Measurements from ENCODE around the gene WSB1.
A peak's percentile ranks its signal among the peaks of the same experiment; 100 is the strongest.
"Not testable (repeated sequence)": the region's sequence is repeated elsewhere in the genome, so short reads cannot be mapped to it uniquely, and the experiment has no call there.

The WSB1 gene, protein sequence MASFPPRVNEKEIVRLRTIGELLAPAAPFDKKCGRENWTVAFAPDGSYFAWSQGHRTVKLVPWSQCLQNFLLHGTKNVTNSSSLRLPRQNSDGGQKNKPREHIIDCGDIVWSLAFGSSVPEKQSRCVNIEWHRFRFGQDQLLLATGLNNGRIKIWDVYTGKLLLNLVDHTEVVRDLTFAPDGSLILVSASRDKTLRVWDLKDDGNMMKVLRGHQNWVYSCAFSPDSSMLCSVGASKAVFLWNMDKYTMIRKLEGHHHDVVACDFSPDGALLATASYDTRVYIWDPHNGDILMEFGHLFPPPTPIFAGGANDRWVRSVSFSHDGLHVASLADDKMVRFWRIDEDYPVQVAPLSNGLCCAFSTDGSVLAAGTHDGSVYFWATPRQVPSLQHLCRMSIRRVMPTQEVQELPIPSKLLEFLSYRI

DNA sequence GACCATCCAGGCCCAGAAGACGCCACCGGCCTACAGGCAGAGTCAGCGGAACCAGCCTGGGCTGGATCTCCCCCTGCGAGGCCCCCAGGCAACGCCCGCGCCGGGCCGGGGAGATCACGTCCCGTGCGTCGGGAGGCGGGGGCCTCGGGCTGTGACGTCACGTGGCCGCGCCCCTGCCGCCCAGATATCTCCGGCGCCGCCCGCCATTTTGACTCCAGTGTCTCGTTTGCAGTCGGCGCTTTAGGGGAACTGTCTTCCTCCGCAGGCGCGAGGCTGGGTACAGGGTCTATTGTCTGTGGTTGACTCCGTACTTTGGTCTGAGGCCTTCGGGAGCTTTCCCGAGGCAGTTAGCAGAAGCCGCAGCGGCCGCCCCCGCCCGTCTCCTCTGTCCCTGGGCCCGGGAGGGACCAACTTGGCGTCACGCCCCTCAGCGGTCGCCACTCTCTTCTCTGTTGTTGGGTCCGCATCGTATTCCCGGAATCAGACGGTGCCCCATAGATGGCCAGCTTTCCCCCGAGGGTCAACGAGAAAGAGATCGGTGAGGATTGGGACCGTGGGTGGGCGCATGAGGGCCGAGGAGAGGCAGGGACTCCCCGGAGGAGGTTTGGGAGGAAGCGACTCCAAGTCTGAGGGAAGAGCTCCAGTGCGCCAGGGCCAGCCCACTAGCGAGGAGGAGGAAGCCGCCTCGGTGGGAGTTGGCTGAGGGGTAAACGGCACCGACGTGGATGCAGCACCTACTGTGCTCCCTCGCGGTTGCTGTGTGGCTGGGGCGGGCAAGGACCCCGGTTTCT lies at the start of gene WSB1:
Gene WSB1 (plus strand): TSS at position 217 of the 791 bp plus-strand sequence. CDS start 282 bp downstream, at position 499.
- DNase-seq: peak; percentile 84

GRCh38 chr17:27244491-27245223 lies 49.3 kb upstream of the WSB1 start:
- DNase-seq: no peak

- peak; percentile 82 for DNase-seq
Measured at GRCh38 chr17:27245230-27245696, 48.7 kb upstream of the WSB1 start.

GRCh38 chr17:27246537-27246936 lies 47.4 kb upstream of the WSB1 start:
- DNase-seq: no peak

- peak; percentile 55 for DNase-seq
Measured at GRCh38 chr17:27247071-27247957, 46.6 kb upstream of the WSB1 start.

DNA sequence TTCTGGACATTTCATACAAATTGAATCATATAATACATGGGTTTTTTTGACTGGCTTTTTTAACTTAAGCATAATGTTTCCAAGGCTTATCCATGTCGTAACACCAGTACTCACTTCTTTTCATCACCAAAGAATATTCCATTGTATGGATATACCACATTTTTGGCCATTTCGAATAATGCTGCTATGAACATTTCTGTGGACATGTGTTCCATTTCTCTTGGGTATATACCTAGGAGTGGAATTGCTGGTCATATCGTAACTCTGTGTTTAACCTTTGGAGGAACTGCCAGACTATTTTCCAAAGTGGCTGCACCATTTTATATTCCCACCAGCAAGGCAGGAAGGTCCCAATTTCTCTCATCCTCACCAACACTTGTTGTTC lies 46.0 kb upstream of the WSB1 start:
- no peak for DNase-seq

- not testable (repeated sequence) for DNase-seq
Measured at GRCh38 chr17:27250791-27251190, 43.1 kb upstream of the WSB1 start.

GRCh38 chr17:27254802-27255201 lies 39.1 kb upstream of the WSB1 start:
- not testable (repeated sequence) for DNase-seq

- DNase-seq: no peak
Measured at GRCh38 chr17:27256225-27257030, 37.5 kb upstream of the WSB1 start.

DNA sequence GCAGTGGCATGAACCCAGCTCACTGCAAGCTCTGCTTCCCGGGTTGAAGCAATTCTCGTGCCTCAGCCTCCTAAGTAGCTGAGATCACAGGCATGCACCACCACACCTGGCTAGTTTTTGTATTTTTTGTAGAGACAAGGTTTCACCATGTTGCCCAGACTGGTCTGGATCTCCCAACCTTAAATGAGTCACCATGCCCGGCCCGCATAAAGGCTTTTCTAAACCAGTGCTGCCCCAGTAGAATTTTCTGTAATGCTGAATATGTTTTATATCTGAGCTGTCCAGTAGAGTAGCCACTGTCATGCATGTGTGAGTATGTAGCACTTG lies 36.9 kb upstream of the WSB1 start:
- DNase-seq: no peak

- DNase-seq: no peak
Measured at GRCh38 chr17:27259356-27259755, 34.6 kb upstream of the WSB1 start.

- no peak for DNase-seq
Measured at GRCh38 chr17:27263386-27263785, 30.5 kb upstream of the WSB1 start.

GRCh38 chr17:27264068-27264812 lies 29.7 kb upstream of the WSB1 start:
- DNase-seq: no peak

- DNase-seq: no peak
Measured at GRCh38 chr17:27265333-27265732, 28.6 kb upstream of the WSB1 start.

- DNase-seq: no peak
Measured at GRCh38 chr17:27266228-27266627, 27.7 kb upstream of the WSB1 start.

GRCh38 chr17:27268394-27269085 lies 25.4 kb upstream of the WSB1 start:
- peak; percentile 40 for DNase-seq

DNA sequence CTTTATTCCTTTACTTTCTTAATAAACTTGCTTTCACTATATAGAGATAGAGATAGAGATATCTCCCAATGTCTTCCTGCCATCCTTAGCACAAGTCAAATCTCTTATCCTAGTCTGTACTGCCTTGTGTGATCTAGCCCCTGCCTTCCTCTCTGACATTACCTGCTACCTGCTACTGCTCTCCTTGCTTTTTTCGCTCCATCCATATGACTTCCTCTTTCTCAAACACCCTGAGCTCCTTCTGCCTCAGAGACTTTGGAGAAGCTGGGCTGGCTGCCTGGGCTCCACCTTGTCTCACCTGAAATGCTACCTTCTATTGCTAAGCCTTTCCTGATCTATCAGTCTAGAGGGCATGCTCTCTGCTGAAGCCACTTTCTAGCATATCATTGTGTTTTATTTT lies 24.7 kb upstream of the WSB1 start:
- DNase-seq: no peak

- no peak for DNase-seq
Measured at GRCh38 chr17:27269974-27270373, 23.9 kb upstream of the WSB1 start.

- DNase-seq: no peak
Measured at GRCh38 chr17:27276653-27277156, 17.2 kb upstream of the WSB1 start.

DNA sequence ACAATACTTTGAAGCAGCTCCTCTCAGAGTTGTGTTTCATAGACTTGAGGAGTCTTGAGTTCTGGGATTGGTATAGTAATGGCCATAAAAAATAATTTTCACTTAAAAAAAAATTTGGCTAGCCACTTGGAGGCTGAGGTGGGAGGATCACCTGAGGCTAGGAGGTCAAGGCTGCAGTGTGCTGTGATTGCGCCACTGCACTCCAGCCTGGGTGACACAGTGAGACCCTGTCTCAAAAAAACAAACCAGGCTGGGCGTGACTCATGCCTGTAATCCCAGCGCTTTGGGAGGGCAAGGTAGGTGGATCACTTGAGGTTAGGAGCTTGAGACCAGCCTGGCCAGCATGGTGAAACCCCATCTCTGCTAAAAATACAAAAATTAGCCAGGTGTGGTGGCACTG lies 14.8 kb upstream of the WSB1 start:
- DNase-seq: not testable (repeated sequence)

All from NCI-H1105 treated with DMSO at 0.1 percent for 48 hours (cell line).